GM03348 (cell line): Measurements from ENCODE around the gene XPNPEP2.

Experiments
- DNase-seq: peaks from one replicate; pipeline ENCODE4 v3.0.0; 2012; ENCODE audit warnings: low spot score

Gene XPNPEP2

GRCh38 chrX:129780441-129781105 is 41.8 kb downstream of the XPNPEP2 start:
- no peak for DNase-seq

DNA sequence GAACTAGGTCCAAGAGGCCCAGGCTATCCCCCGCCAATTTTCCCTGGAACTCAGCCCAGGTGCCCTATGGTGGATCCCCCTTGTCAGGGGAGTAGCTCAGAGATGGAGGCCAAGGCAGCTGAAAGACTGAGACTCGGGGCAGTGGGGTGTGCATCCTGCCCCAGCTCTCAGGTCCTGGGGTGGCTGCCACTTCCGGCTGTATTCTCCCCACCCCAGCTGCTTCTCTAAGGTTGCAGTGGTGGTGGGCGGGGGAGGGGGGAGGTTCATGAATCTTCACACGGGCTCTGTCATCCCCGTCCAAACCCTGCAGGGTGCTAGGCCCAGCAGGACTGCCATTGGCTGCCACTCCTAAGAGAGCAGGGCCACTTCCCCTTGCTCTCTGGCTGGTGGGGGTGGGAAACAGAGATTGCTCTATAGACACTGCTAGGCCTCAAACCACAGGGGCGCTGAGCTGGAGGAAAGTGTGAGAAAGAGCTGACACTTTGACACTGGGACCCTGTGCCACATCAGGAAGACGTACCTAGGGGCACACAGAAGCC is 42.4 kb downstream of the XPNPEP2 start:
- DNase-seq, result no peak

DNA sequence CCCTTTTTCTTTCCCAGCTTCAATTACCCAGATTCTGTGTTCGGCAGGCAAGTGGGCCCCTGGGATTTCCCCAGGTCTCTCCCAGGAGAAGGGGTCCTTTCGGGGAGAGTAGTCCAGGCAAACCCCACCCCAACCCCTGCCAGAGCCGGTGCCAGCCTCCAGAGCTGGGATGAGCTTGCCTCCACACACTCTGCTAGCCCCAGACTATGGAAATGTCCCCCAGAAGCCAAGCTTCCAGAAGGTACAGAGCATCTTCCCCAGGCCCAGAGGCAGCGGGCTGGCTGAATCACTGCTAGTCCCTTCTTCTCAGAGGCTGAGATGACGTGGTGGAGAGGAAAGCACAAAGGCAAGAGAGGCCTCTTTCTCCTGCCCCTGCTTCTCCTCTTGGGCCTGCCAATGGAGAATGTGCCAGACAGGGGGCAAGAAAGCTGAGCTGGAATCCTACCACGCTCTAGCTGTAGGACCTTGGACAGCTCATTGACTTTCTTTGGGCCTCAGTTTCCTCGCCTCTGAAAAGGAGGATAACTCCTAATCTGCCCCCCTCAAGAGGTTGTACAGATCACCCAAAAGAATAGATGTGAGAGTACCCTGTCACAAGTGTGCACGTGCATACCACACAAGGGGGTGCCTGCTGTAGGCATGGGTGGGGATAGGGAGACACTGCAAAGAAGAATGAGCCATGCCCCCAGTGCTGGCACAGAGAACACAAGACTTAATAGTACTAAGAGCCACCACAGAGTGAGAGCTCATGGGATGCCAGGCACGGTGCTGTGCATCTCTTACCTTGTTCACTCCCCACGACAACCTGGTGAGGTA is 43.1 kb downstream of the XPNPEP2 start:
- DNase-seq, result no peak

DNA sequence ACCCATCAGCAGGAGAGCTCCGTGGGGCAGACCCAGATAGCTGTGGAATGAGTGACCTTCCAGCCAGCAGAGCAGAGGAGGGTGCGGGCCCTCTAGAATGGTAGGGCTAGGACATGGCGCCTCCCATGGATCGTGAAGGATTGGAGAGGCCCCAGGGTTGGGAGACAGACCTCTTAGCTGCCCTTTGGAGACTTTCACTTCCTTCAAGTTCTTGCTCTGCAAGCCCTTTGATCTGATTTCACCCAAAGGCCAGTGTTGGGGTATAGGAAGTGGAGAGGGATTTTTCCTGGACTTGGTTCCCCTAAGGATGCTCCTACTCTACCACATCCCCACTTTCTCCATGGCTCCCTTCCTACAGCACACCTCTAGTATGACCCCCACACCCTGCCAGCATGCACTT is 43.9 kb downstream of the XPNPEP2 start:
- DNase-seq, result no peak

- no peak for DNase-seq
Observed at GRCh38 chrX:129783291-129783713, 44.5 kb downstream of the XPNPEP2 start.

DNA sequence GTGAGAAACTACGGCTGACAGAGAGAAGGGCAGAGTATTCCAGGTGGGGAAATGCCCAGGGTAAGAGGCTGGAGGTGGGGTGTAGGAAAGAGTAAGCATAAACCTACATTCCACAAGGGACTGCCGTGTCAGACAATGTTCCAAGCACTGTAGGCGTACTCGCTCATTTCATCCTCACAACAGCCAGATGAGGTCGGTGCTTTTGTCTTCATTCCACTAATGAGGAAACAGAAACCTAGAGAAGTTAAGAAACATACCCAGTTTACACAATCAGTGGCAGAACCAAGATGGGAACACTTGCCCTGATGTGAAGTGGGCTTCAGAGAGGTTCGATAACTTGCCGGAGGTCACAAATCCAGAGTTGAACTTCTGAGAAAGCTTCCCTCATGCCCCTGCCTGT is 45.6 kb downstream of the XPNPEP2 start:
- DNase-seq, result no peak

DNA sequence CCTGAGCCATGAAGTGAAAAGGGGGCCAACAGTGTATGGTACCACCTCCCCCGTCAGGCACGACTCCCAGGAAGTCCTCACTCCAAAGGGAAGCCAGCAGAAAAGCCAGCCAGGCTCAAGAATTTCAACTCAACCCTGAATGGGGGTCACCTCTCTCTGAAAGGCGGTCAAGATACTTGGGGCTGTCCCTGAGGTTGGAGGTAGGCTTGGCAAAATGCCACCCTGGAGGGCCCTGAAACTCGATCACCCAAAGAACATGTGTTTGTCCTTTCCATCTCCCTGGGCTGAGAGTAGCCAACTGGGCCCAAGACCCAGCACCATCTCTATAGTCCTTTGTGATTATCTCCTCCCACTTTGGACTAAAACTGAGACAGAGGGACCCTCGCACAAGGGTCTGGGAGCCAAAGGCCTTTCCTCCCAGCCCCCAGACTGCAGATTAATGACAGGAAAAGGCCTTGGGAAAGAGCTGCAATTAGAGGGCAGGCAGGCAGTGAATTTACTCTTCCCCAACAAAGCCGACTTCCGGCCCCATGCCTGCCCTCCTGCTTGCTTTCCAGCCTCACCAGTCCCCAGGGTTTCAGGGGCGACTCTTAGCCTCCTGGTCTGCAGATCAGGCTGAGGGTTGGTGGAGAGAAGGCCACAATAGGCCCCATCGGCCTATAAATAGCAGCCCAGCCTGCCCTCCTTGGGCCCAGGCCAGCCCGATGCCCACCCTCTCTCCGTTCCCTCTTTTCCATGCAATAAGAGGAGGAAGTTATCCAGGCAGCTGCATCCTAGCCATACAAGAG is 46.6 kb downstream of the XPNPEP2 start:
- DNase-seq, result no peak

DNA sequence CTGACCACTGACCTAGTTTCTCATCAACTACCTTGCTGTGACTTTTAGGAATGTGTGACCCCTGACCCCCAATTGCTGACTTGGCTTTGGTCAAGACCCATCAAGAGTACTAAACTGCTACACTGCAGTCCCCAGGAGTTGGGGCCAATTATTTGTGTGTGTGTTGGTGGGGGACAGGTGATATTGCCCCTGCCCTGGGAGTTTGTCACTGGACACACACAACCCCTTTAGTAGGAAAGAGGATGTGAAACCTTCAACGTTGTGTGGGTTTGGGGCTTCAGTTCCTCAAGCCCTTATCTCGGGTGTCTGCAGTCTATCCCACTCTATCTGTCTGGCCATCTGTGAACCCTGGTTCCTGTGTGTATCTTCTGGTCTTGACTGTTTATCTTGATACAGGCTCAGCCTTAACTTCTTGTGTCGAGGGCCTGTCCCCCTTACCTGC is 47.5 kb downstream of the XPNPEP2 start:
- DNase-seq, result no peak

DNA sequence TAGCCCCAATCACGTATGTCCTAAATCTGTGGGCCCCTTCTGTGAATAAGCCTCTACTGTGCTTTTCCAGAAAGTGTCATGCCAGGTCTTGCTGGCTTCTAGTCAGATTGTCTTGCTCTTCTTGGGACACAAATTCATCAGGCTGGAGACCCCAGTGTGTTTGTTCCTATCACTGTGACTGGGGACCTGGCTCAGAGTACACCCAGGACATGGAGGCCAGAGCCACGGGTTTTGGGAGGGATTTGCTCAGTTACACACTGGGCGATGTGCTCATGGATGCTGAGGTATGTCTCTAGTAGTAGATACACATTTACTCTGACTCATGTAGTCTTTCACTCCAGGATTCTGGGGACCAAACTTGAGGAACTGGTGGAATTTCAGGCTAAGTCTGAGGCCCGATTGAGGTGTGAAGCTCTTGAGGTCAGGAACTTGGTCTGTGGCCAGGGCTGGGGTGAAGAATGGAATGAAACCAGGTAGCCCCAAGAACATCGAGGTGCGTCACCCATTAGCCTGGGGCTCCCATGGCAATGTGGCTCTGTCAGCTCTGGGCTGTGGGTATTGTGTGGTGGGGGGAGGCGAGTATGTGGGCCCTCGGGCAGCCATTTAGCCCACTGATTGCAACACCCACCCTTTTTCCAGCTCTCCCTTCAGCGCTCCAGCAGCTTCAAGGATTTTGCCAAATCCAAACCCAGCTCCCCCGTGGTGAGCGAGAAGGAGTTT is 48.7 kb downstream of the XPNPEP2 start:
- DNase-seq, result no peak

- DNase-seq, result no peak
Observed at GRCh38 chrX:129788527-129788926, 49.7 kb downstream of the XPNPEP2 start.

DNA sequence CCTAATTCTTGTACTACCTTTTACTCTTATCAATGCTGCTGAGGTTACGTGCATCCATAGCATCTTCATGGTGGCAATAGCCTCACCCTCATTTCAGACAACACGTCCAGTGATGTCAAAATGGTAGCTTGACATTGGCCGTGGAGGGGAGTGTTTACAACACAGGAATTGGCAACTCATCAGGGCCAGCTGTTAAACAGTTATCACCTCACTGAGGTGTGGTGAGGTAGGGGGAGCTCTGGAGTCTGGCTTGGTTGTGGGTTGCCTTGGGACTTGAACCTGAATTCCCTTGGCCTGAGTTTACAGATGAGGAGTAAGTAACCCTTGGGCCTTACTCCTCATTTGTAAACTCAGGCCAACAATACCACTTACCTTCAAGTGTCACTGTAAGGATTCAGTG is 51.4 kb downstream of the XPNPEP2 start:
- no peak for DNase-seq

GRCh38 chrX:129790808-129791207 is 52.0 kb downstream of the XPNPEP2 start:
- DNase-seq, result no peak

- no peak for DNase-seq
Observed at GRCh38 chrX:129791336-129791735, 52.6 kb downstream of the XPNPEP2 start.

DNA sequence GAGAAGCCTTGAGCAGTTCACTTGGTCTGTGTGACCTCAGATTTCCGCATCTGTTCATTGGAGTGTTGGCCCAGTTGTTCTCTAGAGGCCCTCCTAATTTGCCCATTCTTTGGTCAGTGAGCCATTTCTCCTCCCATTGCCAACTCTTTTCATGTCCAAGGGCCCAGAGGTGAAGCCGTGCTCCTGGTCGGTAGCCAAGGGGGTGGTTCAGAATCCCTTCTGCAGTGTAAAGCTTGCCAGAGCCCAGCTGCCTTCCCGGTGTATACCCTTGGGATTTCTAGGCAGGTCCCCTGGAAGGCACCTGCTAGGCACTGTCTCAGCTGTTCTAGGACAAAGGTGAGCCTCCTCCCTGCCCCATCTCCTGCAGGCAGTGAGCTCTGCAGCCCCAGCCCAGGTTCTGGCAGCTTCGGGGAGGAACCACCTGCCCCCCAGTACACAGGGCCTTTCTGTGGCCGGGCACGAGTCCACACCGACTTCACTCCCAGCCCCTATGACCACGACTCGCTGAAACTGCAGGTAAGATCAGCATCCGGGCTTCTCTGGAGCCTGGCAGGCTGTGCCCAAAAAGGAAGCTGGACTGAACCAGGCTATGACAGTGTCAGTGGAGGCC is 53.3 kb downstream of the XPNPEP2 start:
- no peak for DNase-seq

- DNase-seq, result no peak
Observed at GRCh38 chrX:129792586-129793291, 54.0 kb downstream of the XPNPEP2 start.

DNA sequence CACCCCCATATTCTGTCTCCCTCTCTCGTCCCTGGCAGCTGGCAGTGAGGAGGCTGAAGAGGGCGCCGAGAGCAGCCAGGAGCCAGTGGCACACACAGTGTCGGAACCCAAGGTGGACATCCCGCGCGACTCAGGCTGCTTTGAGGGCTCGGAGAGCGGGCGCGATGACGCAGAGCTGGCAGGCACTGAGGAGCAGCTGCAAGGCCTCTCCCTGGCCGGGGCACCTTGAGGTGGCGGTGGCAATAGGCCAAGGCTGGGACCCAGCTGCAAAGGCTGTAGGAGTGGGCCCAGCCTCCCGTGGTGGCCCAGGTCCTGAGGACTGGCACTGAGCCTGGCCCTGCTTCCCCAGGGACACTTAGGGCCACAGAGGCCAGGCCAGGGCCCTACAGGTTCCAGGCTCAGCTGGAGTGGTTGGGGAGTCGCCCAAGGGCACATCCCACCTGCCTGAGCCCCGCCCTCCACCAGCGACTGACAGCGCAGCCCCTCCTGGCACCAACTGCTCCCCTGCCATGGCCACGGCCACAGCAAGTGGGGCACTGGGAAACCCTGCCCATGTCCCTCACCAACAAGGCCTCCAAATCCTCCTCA is 54.9 kb downstream of the XPNPEP2 start:
- no peak for DNase-seq

DNA sequence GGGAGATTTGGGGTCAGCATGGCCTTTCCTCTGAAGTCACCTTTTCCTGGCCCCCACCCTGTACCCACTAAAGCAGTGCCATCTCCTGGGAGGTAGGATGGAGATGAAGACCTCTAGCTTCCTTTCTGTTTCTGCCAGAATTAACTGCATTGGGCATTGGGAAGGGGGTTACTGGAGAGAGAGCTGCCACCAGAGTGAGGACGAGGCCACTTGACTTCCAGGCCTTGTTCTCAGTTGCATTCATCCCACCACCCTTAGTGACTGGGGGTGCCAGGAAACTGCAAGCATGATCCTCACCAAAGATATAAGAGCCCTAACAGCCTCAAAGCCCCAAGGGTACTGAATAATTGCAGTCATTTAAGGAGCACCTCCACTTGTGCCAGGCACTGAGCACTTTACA is 56.8 kb downstream of the XPNPEP2 start:
- no peak for DNase-seq

DNA sequence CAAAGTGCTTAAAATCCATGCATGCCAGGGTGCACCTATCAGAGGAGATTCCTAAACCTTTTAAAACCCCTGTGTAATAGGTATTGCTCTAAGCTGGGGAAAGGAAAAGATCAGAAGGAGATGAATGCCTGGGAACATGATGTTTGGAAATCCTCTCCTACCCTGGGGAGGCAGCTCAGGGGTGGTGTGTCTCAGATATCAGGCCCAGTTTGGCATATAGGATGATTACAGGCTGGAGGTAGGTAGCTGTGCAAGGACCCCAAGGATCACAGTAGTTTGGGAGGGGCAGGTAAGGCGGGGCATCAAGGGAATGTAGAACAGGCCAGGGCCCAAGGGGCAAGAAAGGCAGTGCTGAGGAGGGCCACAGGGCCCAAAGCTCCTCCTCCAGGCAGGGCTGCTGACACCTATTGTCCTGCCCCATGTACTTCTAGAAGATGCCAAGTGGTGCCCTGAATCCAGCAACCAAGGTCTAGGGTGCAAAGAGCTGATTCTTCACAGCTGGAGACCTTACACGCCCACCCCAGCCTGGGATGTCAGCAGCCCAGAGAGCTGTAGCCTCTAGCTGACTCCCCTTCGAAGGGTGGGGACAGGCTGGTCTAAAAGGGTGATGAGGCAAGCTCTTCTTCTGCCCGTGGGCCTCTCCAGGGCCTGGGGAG is 58.6 kb downstream of the XPNPEP2 start:
- DNase-seq, result no peak

GRCh38 chrX:129798456-129798855 is 59.7 kb downstream of the XPNPEP2 start:
- no peak for DNase-seq

DNA sequence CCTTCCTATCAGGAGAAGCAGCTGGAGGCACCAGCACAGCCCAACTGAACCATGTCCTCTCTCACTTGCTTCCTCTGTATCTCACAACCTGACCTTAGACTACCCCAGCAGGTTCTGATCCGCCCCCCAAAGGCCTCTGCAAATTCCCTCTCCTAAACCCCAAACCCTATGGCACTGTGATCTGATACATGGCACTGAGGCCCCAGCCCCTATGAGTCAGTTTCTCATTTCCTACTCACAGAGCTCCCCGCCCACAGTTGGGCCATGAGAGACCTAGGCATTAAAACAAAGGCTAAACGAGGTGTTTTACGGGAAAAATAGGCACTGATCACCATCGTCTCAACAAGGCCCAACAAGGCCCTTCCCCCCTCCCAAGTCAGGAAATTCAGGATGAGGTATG is 60.1 kb downstream of the XPNPEP2 start:
- DNase-seq, result no peak
